ENCODE measurements around the gene ENPP5.

GRCh38 chr6:46219661-46220060 is 48.9 kb upstream of the ENPP5 start:
- no peak for TF ChIP-seq CTCF (IDR thresholded peaks at IDR 0.05)
- no peak for TF ChIP-seq POLR2AphosphoS5 (IDR thresholded peaks at IDR 0.05)
